ENCODE data around the gene SLC25A1. TPM values are rescaled to one million over a fixed set of nuclear protein-coding genes. Genes with fewer than 3 reads are reported as not detected.

SLC25A1 gene
- total RNA-seq, 1 donor = 63.7 TPM

DNA sequence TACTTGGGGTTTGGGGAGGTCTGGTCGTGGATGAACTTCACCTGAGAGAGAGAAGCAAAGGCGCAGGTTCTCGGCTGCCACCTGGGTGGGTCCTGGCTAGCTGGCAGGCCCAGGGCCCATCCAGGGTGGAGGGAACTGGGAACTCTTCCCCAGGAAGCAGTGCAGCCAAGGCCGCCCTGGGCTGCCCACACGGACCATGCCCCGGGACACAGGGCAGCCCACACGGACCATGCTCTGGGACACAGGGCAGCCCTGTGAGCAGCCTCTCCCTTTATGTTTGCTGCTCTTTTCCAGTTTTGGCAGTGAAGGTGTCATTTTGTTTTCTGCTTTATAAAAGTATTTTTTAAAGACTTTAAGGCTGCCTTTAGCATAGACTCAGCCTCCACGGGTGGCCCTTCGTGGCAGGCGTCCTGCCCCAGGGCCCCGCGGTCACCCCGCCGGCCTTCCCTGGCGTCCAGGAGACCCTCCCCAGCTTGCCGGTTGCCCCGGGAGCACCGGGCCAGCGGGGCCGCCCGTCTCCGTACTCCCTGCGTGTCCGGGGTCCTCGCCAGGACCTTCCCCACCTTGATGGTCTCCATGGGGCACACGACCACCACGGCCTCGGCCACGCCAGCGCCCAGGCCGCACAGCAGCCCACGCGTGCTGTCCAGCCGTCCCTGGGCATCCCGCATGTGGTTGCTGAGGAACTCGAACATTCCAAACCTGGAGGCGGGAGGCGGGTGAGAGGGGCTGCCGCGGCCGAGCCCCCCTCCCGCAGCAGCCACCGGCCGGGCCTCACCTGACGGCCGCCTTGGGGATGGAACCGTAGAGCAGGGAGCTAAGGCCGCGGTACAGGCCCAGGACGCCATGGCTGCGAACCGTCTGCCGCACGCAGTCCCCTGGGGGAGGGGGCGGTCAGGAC lies 1.1 kb downstream of the SLC25A1 start:
- Histone ChIP-seq H3K36me3 (ENCODE audit: insufficient read depth, low read length) (peaks cover 3% of the 10 kb centered on the region), H4K20me1 (ENCODE audit: insufficient read depth, low read length) (peaks cover 43% of the 10 kb centered on the region), H3K79me2 (ENCODE audit: insufficient read depth, low read length) (peaks cover 56% of the 10 kb centered on the region), H3K9me3 (ENCODE audit: low read depth, low read length) (no peaks in the 10 kb centered on the region), H3K4me1 (ENCODE audit: insufficient read depth, low read length) (peaks cover 32% of the 10 kb centered on the region), H3K4me3 (ENCODE audit: insufficient read depth, low read length) (peak overlapping the region; percentile 84), H3K27ac (ENCODE audit: low read depth, low read length) (peak overlapping the region; percentile 28), H2AFZ (ENCODE audit: low read length) (no peak overlapping the region), H3K27me3 (ENCODE audit: insufficient read depth, low read length) (no peaks in the 10 kb centered on the region), H3K4me2 (ENCODE audit: insufficient read depth, low read length) (peak overlapping the region; percentile 96)
- peak; percentile 85 for DNase-seq (ENCODE audit: insufficient read length, low spot score, missing footprints)
- TF ChIP-seq CTCF (IDR thresholded peaks at IDR 0.05; ENCODE audit: extremely low read depth, low read depth, low read length) = no peak

- Histone ChIP-seq H3K4me2 (ENCODE audit: insufficient read depth, low read length) (peak overlapping the region; percentile 96), H3K79me2 (ENCODE audit: insufficient read depth, low read length) (peaks cover 62% of the 10 kb centered on the region), H3K36me3 (ENCODE audit: insufficient read depth, low read length) (peaks cover 3% of the 10 kb centered on the region), H3K27ac (ENCODE audit: low read depth, low read length) (no peak overlapping the region), H3K4me1 (ENCODE audit: insufficient read depth, low read length) (peaks cover 36% of the 10 kb centered on the region), H3K27me3 (ENCODE audit: insufficient read depth, low read length) (no peaks in the 10 kb centered on the region), H3K4me3 (ENCODE audit: insufficient read depth, low read length) (peak overlapping the region; percentile 84), H4K20me1 (ENCODE audit: insufficient read depth, low read length) (peaks cover 40% of the 10 kb centered on the region), H2AFZ (ENCODE audit: low read length) (no peak overlapping the region), H3K9me3 (ENCODE audit: low read depth, low read length) (no peaks in the 10 kb centered on the region)
- TF ChIP-seq CTCF (IDR thresholded peaks at IDR 0.05; ENCODE audit: extremely low read depth, low read depth, low read length) = no peak
- DNase-seq (ENCODE audit: insufficient read length, low spot score, missing footprints) = peak; percentile 82
Measured at GRCh38 chr22:19176732-19177131, 1.8 kb downstream of the SLC25A1 start.

GRCh38 chr22:19176175-19176643 lies 2.3 kb downstream of the SLC25A1 start:
- Histone ChIP-seq H3K4me3 (ENCODE audit: insufficient read depth, low read length) (no peak overlapping the region), H2AFZ (ENCODE audit: low read length) (no peak overlapping the region), H3K27ac (ENCODE audit: low read depth, low read length) (no peak overlapping the region), H3K4me2 (ENCODE audit: insufficient read depth, low read length) (no peak overlapping the region), H3K27me3 (ENCODE audit: insufficient read depth, low read length) (no peaks in the 10 kb centered on the region), H4K20me1 (ENCODE audit: insufficient read depth, low read length) (peaks cover 40% of the 10 kb centered on the region), H3K36me3 (ENCODE audit: insufficient read depth, low read length) (peaks cover 3% of the 10 kb centered on the region), H3K9me3 (ENCODE audit: low read depth, low read length) (no peaks in the 10 kb centered on the region), H3K79me2 (ENCODE audit: insufficient read depth, low read length) (peaks cover 67% of the 10 kb centered on the region), H3K4me1 (ENCODE audit: insufficient read depth, low read length) (peaks cover 36% of the 10 kb centered on the region)
- peak; percentile 48 for DNase-seq (ENCODE audit: insufficient read length, low spot score, missing footprints)
- no peak for TF ChIP-seq CTCF (IDR thresholded peaks at IDR 0.05; ENCODE audit: extremely low read depth, low read depth, low read length)

GRCh38 chr22:19175602-19176174 lies 2.8 kb downstream of the SLC25A1 start:
- Histone ChIP-seq H3K4me1 (ENCODE audit: insufficient read depth, low read length) (peaks cover 40% of the 10 kb centered on the region), H2AFZ (ENCODE audit: low read length) (no peak overlapping the region), H3K27me3 (ENCODE audit: insufficient read depth, low read length) (no peaks in the 10 kb centered on the region), H3K9me3 (ENCODE audit: low read depth, low read length) (no peaks in the 10 kb centered on the region), H4K20me1 (ENCODE audit: insufficient read depth, low read length) (peaks cover 40% of the 10 kb centered on the region), H3K4me3 (ENCODE audit: insufficient read depth, low read length) (no peak overlapping the region), H3K4me2 (ENCODE audit: insufficient read depth, low read length) (no peak overlapping the region), H3K27ac (ENCODE audit: low read depth, low read length) (no peak overlapping the region), H3K36me3 (ENCODE audit: insufficient read depth, low read length) (peaks cover 3% of the 10 kb centered on the region), H3K79me2 (ENCODE audit: insufficient read depth, low read length) (peaks cover 71% of the 10 kb centered on the region)
- DNase-seq (ENCODE audit: insufficient read length, low spot score, missing footprints) = peak; percentile 25
- no peak for TF ChIP-seq CTCF (IDR thresholded peaks at IDR 0.05; ENCODE audit: extremely low read depth, low read depth, low read length)
